GM21825 (cell line): Measurements from ENCODE around the gene CIITA.

Experiments used
- ATAC-seq: cut with Tn5 transposase; IDR thresholded peaks from one replicate; pipeline ENCODE4 v1.9.1; 2021; ENCODE audit warnings: mild to moderate bottlenecking, moderate library complexity; ENCODE audit not compliant: unreplicated experiment

Gene CIITA

DNA sequence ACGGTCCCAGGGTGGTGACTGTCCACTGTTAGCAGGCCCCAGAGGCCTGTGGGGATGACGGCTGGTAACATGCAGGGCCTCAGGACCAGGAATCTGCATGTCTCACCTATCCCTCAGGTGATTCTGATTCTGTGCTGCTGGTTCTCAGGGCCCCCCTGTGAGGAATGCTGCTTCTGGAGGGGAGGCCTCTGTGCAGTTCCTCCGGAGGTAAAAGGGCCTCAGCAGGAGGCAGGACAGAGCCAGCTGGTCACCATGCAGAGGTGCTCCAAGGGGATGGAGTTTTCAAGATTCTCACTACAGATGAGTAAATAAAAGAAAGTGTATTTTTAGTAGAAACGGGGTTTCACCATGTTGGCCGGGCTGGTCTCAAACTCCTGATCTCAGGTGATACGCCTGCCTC is 101.1 kb downstream of the CIITA start:
- ATAC-seq = no peak

GRCh38 chr16:10978871-10979446 is 102.0 kb downstream of the CIITA start:
- no peak for ATAC-seq

DNA sequence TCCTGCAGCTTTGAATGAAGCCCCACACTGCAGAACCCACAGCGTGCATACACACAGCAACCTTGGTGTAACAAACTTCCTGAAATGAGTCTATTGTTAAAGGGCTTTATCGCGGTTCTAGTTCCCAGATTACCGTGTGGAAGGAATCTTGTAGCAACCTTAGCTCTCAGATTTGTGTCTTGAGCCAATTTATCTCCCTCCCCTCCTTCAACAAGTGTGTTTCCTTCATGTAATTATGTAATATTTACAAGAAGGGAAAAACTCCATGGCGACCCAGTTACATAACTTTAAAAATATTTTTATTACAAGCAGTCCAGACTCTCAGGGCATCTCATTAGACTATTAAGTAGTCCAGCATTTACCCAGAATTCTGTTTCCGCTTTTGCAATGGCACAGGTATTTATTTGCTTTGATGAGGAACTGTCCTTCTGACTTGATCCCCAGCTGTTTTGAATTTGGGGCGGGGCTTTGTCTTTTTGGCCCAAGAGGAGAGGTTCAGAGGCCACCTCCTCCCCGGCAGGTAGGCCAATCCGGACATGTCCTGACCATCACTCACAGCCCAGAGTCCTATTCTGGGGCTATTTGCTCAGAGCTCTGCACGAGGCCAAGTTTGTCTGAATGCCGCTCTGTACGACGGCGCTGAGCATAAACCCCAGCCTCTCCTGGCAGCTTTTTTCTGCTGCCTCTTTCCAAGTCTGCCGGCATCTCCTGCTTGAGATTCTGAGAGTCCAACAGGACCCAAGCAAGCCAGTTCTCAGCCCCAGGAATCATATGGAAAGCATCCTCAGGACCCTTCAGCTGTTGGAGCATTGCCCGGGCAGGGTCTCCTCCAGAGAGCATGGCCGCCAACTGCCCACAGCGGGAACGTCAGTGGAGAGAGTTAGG is 103.0 kb downstream of the CIITA start:
- no peak for ATAC-seq

GRCh38 chr16:10980813-10981212 is 103.8 kb downstream of the CIITA start:
- no peak for ATAC-seq

DNA sequence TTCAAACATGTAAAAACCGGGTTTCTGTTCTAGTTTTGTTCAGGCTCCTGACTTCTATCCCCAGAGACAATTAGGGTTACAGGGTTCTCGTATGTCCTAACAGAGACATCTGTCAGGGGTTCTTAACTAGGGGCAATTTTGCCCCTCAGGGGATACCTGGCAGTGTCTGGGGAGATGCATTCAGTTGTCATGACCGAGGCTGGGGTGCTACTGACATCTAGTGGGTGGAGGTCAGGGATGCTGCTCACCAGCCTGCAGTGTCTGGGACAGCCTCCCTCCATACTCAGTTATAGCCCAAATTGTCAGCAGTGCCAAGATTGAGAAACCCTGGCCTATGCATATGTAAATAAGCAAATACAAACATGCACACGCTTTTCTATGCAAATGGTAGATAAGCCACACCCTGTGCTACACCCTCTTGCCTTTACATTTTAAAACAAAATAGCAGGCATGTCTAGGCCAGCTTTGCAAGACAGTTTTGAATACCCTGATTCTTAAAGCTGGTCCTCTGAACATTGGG is 104.8 kb downstream of the CIITA start:
- ATAC-seq = peak; percentile 56

GRCh38 chr16:10982465-10983150 is 105.6 kb downstream of the CIITA start:
- peak; percentile 56 for ATAC-seq

- ATAC-seq = peak; percentile 9
Measured at GRCh38 chr16:10983159-10983558, 106.2 kb downstream of the CIITA start.

DNA sequence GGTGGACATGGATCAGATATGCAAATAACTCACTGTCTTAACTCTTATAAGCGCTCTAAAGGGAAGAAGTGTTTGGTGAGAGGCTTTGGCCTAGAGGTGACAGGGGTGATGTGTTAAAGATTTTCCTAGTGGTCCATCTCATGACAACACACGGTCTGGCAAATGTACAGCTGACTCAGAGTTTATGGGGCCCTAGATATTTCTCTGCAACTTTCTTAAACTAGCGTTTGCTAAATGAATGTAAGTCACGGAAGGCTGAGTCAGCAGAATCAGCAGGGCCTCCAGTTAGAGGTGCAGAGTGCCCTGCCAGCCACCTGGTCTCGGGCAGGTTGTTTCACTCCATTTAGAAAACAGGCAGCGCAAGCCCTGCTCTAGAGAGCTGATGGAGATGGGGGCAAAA is 107.5 kb downstream of the CIITA start:
- ATAC-seq = no peak
